ENCODE measurements around the gene PTPN11.
"Not testable (repeated sequence)": the region's sequence is repeated elsewhere in the genome, so short reads cannot be mapped to it uniquely, and the experiment has no call there.

PTPN11 gene

GRCh38 chr12:112418608-112419296 lies at the start of gene PTPN11:
Gene PTPN11, plus strand, starts transcription at chr12:112418947. Its CDS starts 165 bp downstream, at chr12:112419112.
- no peak for FAIRE-seq

- FAIRE-seq, result no peak
These were observed 48.5 kb upstream of the PTPN11 start for GRCh38 chr12:112370199-112370598.

GRCh38 chr12:112370868-112371510 lies 47.8 kb upstream of the PTPN11 start:
- no peak for FAIRE-seq

GRCh38 chr12:112374166-112374740 lies 44.5 kb upstream of the PTPN11 start:
- FAIRE-seq, result no peak

DNA sequence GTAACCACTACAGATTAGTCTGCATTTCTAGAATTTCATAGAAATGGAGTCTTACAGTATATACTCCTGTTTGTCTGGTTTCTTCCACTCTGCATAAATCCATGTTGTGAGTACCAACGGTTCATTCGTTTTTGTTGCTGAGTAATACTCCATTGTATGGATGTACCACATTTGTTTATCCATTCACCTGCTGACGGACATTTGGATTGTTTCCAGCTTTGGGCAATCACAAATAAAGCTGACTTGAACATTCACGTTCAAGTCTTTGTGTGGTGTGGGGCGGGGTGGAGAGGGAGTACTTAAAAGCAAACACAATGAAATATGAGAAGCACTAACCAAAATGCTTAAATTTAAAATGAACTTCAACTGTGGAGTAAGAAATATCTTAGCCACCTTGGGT lies 43.6 kb upstream of the PTPN11 start:
- FAIRE-seq, result no peak

- FAIRE-seq, result no peak
These were observed 37.9 kb upstream of the PTPN11 start for GRCh38 chr12:112380663-112381405.

- no peak for FAIRE-seq
These were observed 37.3 kb upstream of the PTPN11 start for GRCh38 chr12:112381406-112381882.

DNA sequence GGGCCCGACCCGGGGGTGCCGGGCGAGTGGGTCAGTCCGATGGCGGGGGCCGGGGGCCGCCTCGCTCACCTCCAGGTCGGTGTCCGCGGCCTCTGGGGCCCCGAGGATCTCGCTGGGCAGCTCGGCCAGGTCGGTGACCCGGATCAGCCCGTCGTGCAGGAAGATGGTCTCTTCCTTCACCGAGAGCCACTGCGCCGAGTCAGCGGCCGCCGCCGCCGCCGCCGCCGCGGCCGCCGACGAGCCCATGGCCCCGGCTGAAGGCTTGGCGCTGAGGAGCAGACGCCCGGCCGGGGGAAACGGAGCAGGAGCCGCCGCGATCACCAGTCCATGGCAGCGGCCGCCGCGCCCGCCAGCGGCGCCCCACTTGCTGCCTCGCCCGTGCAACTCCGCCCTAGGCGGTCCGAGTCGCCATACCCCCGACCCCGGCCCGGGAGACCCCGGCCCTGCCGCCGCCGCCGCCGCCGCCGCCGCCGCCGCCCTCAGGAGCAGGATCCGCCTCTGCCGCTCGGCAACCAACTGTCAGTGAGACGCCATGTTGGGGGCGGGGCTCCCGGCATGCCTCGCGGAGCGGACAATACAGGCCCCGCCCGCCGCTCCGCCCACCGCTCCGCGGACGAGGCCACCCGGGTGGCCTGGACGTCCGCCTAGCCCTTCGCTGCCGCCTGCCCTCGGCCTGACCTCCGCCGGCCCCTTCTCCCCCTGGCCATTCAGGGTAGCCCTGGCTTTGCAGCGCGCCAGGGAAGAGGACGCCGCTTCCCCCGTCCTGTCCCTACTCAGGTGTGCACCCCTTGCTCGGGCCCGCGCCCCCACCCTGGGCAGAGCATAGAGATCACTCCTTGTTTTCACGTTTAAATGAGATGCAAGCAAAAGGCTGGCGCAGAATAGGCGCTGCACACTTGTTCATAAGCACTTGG lies 36.6 kb upstream of the PTPN11 start, which contains the start of gene HECTD4:
HECTD4 (minus strand) TSS at position 549 of the 914 bp plus-strand sequence; CDS start at position 246, 303 bp downstream.
- FAIRE-seq, result no peak

DNA sequence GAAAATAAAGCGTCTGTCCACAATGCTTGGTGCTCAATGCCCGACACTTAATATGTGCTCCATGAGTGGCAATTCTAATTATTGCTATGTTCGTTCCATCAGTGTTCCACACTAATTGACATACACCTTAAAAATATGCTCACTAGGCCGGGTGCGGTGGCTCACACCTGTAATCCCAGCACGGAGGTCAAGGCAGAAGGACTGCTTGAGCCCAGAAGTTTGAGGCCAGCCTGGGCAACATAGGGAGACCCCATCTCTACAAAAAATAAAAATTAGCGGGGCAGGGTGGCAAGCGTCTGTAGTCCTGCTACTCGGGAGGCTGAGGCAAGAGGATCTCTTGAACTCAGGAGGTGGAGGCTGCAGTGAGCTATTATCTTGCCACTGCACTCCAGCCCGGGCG lies 35.9 kb upstream of the PTPN11 start:
- FAIRE-seq, result no peak

DNA sequence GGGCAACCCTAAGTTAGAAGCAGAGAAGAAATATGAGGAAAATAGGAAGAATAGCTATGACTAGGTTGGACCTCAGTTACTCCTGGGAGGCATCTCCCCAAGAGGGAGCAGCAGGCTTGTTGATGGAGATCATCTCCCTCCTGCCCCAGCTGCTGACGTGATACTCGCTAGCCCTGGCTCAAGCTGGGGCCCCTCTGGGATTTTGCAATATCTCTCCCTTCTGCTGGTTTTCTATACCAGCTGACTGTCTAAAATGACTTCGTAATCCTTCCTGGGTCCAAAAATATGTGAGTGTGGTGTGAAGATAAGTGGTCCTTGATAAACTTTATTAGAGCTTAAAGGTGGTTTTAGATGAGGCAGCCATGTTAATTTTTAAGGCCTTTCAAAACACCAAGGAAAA lies 32.0 kb upstream of the PTPN11 start:
- no peak for FAIRE-seq

- no peak for FAIRE-seq
These were observed 29.5 kb upstream of the PTPN11 start for GRCh38 chr12:112389228-112389627.

DNA sequence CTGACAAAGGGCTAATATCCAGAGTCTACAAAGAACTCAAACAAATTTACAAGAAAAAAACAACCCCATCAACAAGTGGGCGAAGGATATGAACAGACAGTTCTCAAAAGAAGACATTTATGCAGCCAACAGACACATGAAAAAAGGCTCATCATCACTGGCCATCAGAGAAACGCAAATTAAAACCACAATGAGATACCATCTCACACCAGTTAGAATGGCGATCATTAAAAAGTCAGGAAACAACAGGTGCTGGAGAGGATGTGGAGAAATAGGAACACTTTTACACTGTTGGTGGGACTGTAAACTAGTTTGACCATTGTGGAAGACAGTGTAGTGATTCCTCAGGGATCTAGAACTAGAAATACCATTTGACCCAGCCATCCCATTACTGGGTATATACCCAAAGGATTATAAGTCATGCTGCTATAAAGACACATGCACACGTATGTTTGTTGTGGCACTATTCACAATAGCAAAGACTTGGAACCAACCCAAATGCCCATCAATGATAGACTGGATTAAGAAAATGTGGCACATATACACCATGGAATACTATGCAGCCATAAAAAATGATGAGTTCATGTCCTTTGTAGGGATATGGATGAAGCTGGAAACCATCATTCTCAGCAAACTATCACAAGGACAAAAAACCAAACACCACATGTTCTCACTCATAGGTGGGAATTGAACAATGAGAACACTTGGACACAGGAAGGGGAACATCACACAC lies 28.7 kb upstream of the PTPN11 start:
- not testable (repeated sequence) for FAIRE-seq

DNA sequence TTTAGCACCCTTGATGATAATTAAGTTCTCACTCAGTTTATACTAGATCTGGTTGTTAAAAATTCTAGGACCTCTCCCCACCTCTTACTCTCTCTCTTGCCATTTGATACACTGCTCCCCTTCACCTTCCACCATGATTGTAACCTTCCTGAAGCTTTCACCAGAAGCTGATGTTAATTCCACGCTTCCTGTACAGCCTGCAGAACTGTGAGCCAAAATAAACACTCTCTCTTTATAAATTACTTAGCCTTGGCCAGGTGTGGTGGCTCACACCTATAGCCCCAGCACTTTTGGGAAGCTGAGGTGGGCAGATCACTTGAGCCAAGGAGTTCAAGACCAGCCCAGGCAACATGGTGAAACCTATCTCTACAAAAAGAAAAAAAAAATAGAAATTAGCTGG lies 25.4 kb upstream of the PTPN11 start:
- FAIRE-seq, result no peak

- no peak for FAIRE-seq
These were observed 17.7 kb upstream of the PTPN11 start for GRCh38 chr12:112401054-112401453.

DNA sequence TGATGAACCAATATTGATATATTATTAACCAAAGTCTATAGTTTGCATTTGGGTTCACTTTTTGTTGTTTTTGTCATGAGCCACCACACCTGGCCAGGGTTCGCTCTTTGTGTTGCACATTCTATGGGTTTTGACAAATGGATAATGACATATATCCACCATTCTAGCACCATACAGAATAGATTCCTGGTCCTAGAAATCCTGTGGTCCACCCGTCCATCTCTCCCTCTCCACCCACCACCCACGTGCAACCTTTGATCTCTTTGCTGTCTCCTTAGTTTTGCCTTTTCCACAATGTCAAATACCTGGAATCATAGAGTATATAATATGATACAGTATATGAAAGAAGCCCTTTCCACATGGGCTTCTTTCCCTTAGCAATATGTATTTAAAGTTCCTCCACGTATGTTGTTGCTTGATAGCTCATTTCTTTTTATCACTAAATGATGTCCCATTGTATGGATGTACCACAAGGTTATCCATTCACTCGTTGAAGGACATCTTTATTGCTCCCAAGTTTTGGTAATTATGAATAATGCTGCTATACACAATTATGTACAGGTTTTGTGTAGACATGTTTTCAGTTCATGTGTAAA lies 16.7 kb upstream of the PTPN11 start:
- no peak for FAIRE-seq

- no peak for FAIRE-seq
These were observed 11.9 kb upstream of the PTPN11 start for GRCh38 chr12:112406519-112407488.

GRCh38 chr12:112407683-112408082 lies 11.1 kb upstream of the PTPN11 start:
- FAIRE-seq, result not testable (repeated sequence)

DNA sequence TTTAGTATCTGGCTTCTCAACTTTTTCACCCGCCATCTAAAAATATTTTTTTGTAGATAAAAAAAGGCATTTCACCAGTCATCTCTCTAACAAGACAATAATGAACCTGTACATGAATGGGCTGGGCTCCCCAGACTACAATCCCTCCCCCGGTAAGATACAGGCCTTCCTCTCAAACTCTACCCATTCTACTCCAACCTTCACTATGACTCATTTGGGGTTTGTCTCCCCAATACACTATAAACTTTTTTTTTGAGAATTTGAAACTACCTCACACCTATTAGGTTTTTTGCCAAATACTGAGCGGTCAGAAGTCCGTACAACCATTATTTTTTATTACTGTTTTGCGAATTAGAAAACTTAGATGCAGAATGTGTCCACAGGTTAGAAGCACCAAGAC lies 10.1 kb upstream of the PTPN11 start:
- no peak for FAIRE-seq

GRCh38 chr12:112409064-112409905 lies 9.5 kb upstream of the PTPN11 start, which contains the start of gene RPL6:
Gene RPL6, minus strand, starts transcription at chr12:112409605. Its CDS starts 949 bp downstream, at chr12:112408656.
- FAIRE-seq, result no peak

Data from colon (tissue), 2 donors.